ENCODE data around the gene QRFP.

Gene QRFP

GRCh38 chr9:130918101-130918825, 21.7 kb upstream of the QRFP start:
- TF ChIP-seq, protein P1, sequence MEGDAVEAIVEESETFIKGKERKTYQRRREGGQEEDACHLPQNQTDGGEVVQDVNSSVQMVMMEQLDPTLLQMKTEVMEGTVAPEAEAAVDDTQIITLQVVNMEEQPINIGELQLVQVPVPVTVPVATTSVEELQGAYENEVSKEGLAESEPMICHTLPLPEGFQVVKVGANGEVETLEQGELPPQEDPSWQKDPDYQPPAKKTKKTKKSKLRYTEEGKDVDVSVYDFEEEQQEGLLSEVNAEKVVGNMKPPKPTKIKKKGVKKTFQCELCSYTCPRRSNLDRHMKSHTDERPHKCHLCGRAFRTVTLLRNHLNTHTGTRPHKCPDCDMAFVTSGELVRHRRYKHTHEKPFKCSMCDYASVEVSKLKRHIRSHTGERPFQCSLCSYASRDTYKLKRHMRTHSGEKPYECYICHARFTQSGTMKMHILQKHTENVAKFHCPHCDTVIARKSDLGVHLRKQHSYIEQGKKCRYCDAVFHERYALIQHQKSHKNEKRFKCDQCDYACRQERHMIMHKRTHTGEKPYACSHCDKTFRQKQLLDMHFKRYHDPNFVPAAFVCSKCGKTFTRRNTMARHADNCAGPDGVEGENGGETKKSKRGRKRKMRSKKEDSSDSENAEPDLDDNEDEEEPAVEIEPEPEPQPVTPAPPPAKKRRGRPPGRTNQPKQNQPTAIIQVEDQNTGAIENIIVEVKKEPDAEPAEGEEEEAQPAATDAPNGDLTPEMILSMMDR (conservative IDR thresholded peaks at IDR 0.05; ENCODE audit: low read depth, low read length) = no peak
- no peaks in the 10 kb centered on the region for H3K79me2 ChIP-seq (ENCODE audit: insufficient read depth, low read depth)
- no peaks in the 10 kb centered on the region for H4K20me1 ChIP-seq (ENCODE audit: insufficient read depth)
- no peak overlapping the region for H3K4me3 ChIP-seq (IDR thresholded peaks at IDR 0.05; ENCODE audit: insufficient read depth, low read depth, low read length)
- no peak overlapping the region for H3K9ac ChIP-seq
- H3K4me1 ChIP-seq (ENCODE audit: low read depth, poor library complexity, severe bottlenecking) = no peaks in the 10 kb centered on the region
- H2AFZ ChIP-seq (ENCODE audit: low read depth) = no peak overlapping the region
- H3K27me3 ChIP-seq (ENCODE audit: insufficient read depth, low read depth) = peaks cover 100% of the 10 kb centered on the region
- no peak overlapping the region for H3K4me2 ChIP-seq
- no peak overlapping the region for H3K27ac ChIP-seq
- no peaks in the 10 kb centered on the region for H3K36me3 ChIP-seq (ENCODE audit: insufficient read depth)

- TF ChIP-seq, protein P1 (conservative IDR thresholded peaks at IDR 0.05; ENCODE audit: low read depth, low read length) = no peak
- Histone ChIP-seq H2AFZ (ENCODE audit: low read depth) (no peak overlapping the region), H3K4me1 (ENCODE audit: low read depth, poor library complexity, severe bottlenecking) (no peaks in the 10 kb centered on the region), H4K20me1 (ENCODE audit: insufficient read depth) (no peaks in the 10 kb centered on the region), H3K79me2 (ENCODE audit: insufficient read depth, low read depth) (no peaks in the 10 kb centered on the region), H3K4me3 (IDR thresholded peaks at IDR 0.05; ENCODE audit: insufficient read depth, low read depth, low read length) (no peak overlapping the region), H3K9ac (no peak overlapping the region), H3K27me3 (ENCODE audit: insufficient read depth, low read depth) (peaks cover 100% of the 10 kb centered on the region), H3K4me2 (no peak overlapping the region), H3K27ac (no peak overlapping the region), H3K36me3 (ENCODE audit: insufficient read depth) (no peaks in the 10 kb centered on the region)
Observed at GRCh38 chr9:130917168-130917960, 20.8 kb upstream of the QRFP start.

DNA sequence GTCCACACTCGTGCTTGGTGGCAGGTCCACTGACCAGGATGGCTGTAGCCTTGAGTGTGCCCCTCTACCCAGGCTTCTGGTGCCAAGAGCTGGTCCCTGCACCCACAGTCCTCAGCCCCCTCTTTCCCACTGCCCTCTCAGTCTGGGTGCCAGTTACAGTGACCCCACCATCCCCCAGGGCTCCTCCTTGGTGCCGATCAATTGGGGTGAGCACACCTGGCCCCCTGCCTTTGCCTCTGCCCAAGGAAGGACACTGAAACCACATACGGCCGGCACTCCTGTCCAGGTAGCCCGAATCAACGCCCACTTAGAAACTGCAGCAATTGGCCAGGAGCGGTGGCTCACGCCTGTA, 18.5 kb upstream of the QRFP start:
- H3K4me2 ChIP-seq = no peak overlapping the region
- H3K4me1 ChIP-seq (ENCODE audit: low read depth, poor library complexity, severe bottlenecking) = no peaks in the 10 kb centered on the region
- H3K27ac ChIP-seq = no peak overlapping the region
- H4K20me1 ChIP-seq (ENCODE audit: insufficient read depth) = no peaks in the 10 kb centered on the region
- H2AFZ ChIP-seq (ENCODE audit: low read depth) = no peak overlapping the region
- TF ChIP-seq, protein P1 (conservative IDR thresholded peaks at IDR 0.05; ENCODE audit: low read depth, low read length) = no peak
- H3K4me3 ChIP-seq (IDR thresholded peaks at IDR 0.05; ENCODE audit: insufficient read depth, low read depth, low read length) = no peak overlapping the region
- no peaks in the 10 kb centered on the region for H3K36me3 ChIP-seq (ENCODE audit: insufficient read depth)
- H3K9ac ChIP-seq = no peak overlapping the region
- no peaks in the 10 kb centered on the region for H3K79me2 ChIP-seq (ENCODE audit: insufficient read depth, low read depth)
- H3K27me3 ChIP-seq (ENCODE audit: insufficient read depth, low read depth) = peaks cover 94% of the 10 kb centered on the region

DNA sequence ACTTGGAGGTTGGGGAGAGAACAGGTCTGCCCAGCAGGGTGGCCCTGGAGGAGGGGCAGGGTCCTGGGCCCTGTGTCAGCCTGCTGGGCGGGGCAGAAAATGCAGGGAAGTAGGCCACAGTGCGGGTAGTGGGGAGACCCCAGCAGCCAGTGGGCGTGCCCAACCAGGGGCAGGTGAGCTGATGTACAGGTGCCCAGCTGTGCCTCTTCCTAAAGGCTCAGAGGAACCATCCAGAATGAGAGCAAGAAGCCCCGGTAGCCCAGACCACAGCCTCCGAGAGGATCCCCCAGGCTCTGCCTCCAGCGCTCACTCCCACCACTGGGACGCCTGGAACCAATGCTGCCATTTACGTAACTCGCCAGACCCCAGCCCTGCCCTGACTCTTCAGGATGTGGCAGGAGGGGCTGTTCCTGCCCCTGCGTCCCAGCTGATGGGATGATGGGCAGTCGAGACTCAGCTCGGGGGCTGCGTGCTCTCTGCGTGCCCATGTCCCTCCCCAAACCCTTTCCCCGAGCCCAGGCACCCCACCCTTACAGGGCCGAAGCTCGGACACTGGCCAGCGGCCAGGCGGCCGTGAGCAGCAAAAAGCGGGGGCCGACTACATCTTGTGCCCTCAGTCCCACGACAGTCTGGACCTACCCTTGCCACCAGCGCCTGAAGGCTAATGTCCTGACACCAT, 17.9 kb upstream of the QRFP start:
- no peak overlapping the region for H3K4me3 ChIP-seq (IDR thresholded peaks at IDR 0.05; ENCODE audit: insufficient read depth, low read depth, low read length)
- no peaks in the 10 kb centered on the region for H3K4me1 ChIP-seq (ENCODE audit: low read depth, poor library complexity, severe bottlenecking)
- no peaks in the 10 kb centered on the region for H4K20me1 ChIP-seq (ENCODE audit: insufficient read depth)
- peaks cover 93% of the 10 kb centered on the region for H3K27me3 ChIP-seq (ENCODE audit: insufficient read depth, low read depth)
- no peaks in the 10 kb centered on the region for H3K36me3 ChIP-seq (ENCODE audit: insufficient read depth)
- no peak overlapping the region for H2AFZ ChIP-seq (ENCODE audit: low read depth)
- H3K9ac ChIP-seq = no peak overlapping the region
- H3K27ac ChIP-seq = no peak overlapping the region
- TF ChIP-seq, protein P1 (conservative IDR thresholded peaks at IDR 0.05; ENCODE audit: low read depth, low read length) = no peak
- no peaks in the 10 kb centered on the region for H3K79me2 ChIP-seq (ENCODE audit: insufficient read depth, low read depth)
- no peak overlapping the region for H3K4me2 ChIP-seq
